GM12878 (cell line): ENCODE measurements around the gene SSC4D. TPM values are rescaled to one million over a fixed set of nuclear protein-coding genes. Genes with fewer than 3 reads are reported as not detected.

Experiments
- ATAC-seq: fragments of 200-7000 bp; cut with Tn5 transposase; 3 replicates; pipeline ENCODE4 v1.9.1; 2020; ENCODE audit warnings: mild to moderate bottlenecking, moderate library complexity
- BruUV-seq: library from RNA; stranded (reverse); fragments of 400-500 nt; replicated peaks from 2 replicates; lab custom pipeline; 2021; lab: Mats Ljungman, UMichigan
- CTCF ChIA-PET: fragments of 300-600 bp; sonication (Branson Sonifier 250); formaldehyde crosslinking; extraction: SDS; loops from one replicate; lab custom pipeline; 2021; ENCODE audit warnings: inconsistent platforms; lab: Yijun Ruan, JAX
- POLR2A ChIA-PET: fragments of 350-600 bp; formaldehyde crosslinking; extraction: SDS; loops from one replicate; lab custom pipeline; 2021; ENCODE audit warnings: inconsistent platforms; lab: Charles Lee
- RAD21 ChIA-PET: fragments of 300-600 bp; sonication (Branson Sonifier 250); formaldehyde crosslinking; loops from one replicate; lab custom pipeline; 2023; ENCODE audit warnings: antibody characterized with exemption; ENCODE audit not compliant: unreplicated experiment; lab: Charles Lee
- SMC1A ChIA-PET: fragments of 300-600 bp; sonication (Branson Sonifier 250); formaldehyde crosslinking; loops from one replicate; lab custom pipeline; 2023; ENCODE audit not compliant: unreplicated experiment, uncharacterized antibody; lab: Charles Lee
- DNase-seq: peaks from one replicate; pipeline ENCODE4 v3.0.0-alpha.2; 2011; ENCODE audit warnings: low read depth, low spot score
- FAIRE-seq: peaks from 3 replicates; lab custom pipeline; 2011; peaks lifted over from hg19 to GRCh38; lab: Jason Lieb, UNC
- H2AFZ ChIP-seq: 2 replicates; pipeline ENCODE4 v1.6.0; 2011; ENCODE audit warnings: low read depth, low read length, control low read depth; ENCODE audit not compliant: control insufficient read depth
- H3K27ac ChIP-seq: 2 replicates; pipeline ENCODE4 v1.5.1; 2011; ENCODE audit warnings: control low read depth; ENCODE audit not compliant: control insufficient read depth, insufficient read depth
- H3K27me3 ChIP-seq, 2 experiments: replicated peaks in 1 of 2; 2 replicates each; pipeline versions ENCODE4 v1.6.0 to v1.6.1; 2011; ENCODE audit warnings: low read length in 1 of 2; ENCODE audit not compliant: control insufficient read depth in 2 of 2, insufficient read depth in 2 of 2
- H3K36me3 ChIP-seq, 2 experiments: 2 replicates each; pipeline ENCODE4 v1.5.1; 2011; ENCODE audit warnings: low read length in 1 of 2; ENCODE audit not compliant: control insufficient read depth in 2 of 2, insufficient read depth in 2 of 2
- H3K4me1 ChIP-seq: 2 replicates; pipeline ENCODE4 v1.6.1; 2011; ENCODE audit warnings: mild to moderate bottlenecking, low read length, moderate library complexity, mixed read lengths; ENCODE audit not compliant: control insufficient read depth, insufficient read depth
- H3K4me2 ChIP-seq: 2 replicates; pipeline ENCODE4 v1.6.0; 2011; ENCODE audit warnings: control low read depth; ENCODE audit not compliant: control insufficient read depth, insufficient read depth
- H3K4me3 ChIP-seq: fragments of 200-600 bp; sonication (generic); 2 replicates; pipeline ENCODE4 v1.5.1; 2016
- H3K79me2 ChIP-seq: 2 replicates; pipeline ENCODE4 v1.6.0; 2011; ENCODE audit warnings: low read length; ENCODE audit not compliant: control insufficient read depth, insufficient read depth
- H3K9ac ChIP-seq: 2 replicates; pipeline ENCODE4 v1.8.0; 2011; ENCODE audit warnings: low read length, control low read depth, mixed read lengths; ENCODE audit not compliant: control insufficient read depth, insufficient read depth
- H3K9me3 ChIP-seq: replicated peaks from 3 replicates; pipeline ENCODE4 v1.5.1; 2011; ENCODE audit warnings: mild to moderate bottlenecking, low read length; ENCODE audit not compliant: control insufficient read depth, insufficient read depth
- H4K20me1 ChIP-seq: 2 replicates; pipeline ENCODE4 v1.6.0; 2011; ENCODE audit not compliant: control insufficient read depth, insufficient read depth
- BCL11A ChIP-seq: IDR thresholded peaks from 2 replicates; pipeline ENCODE4 v1.6.1; 2011; ENCODE audit warnings: low read depth, low read length
- CREB1 ChIP-seq: IDR thresholded peaks from 2 replicates; pipeline ENCODE4 v1.6.1; 2012; ENCODE audit warnings: low read depth, mild to moderate bottlenecking, inconsistent platforms
- EZH2 ChIP-seq: IDR thresholded peaks from 2 replicates; pipeline ENCODE4 v1.6.1; 2012; ENCODE audit warnings: low read depth, mild to moderate bottlenecking, control low read depth, inconsistent platforms, low read length, borderline replicate concordance; ENCODE audit not compliant: control insufficient read depth
- FOXK2 ChIP-seq: fragments of 450-650 bp; IDR thresholded peaks from 2 replicates; pipeline ENCODE4 v1.6.1; 2017; ENCODE audit warnings: mild to moderate bottlenecking, moderate library complexity
- KAT2A ChIP-seq: conservative IDR thresholded peaks from 2 replicates; pipeline ENCODE4 v1.6.1; 2011; ENCODE audit warnings: low read depth, low read length; ENCODE audit not compliant: control insufficient read depth
- NFXL1 ChIP-seq: fragments of 450-650 bp; IDR thresholded peaks from 2 replicates; pipeline ENCODE4 v1.6.1; 2017; ENCODE audit warnings: antibody characterized with exemption, mild to moderate bottlenecking, borderline replicate concordance
- NR2F1 ChIP-seq: fragments of 450-650 bp; conservative IDR thresholded peaks from 2 replicates; pipeline ENCODE4 v1.6.1; 2017; ENCODE audit warnings: mild to moderate bottlenecking
- SMAD1 ChIP-seq: fragments of 450-650 bp; IDR thresholded peaks from 2 replicates; pipeline ENCODE4 v1.6.1; 2018; ENCODE audit warnings: mild to moderate bottlenecking, low read depth; ENCODE audit not compliant: partially characterized antibody
- ZBED1 ChIP-seq: IDR thresholded peaks from 2 replicates; pipeline ENCODE4 v1.6.1; 2016; ENCODE audit warnings: borderline replicate concordance
- WGBS: methylation state at CpG from one replicate; pipeline ENCODE4 v1.1.6; 2016; ENCODE audit warnings: low lambda C conversion rate; ENCODE audit not compliant: insufficient replicate concordance, insufficient coverage; ENCODE audit errors: missing lambda C conversion rate; 5-methylcytosine and 5-hydroxymethylcytosine counted together
- in situ Hi-C: fragments of 300-500 bp; cut with MboI; formaldehyde crosslinking; loops from 9 replicates; pipeline ENCODE4 v1.14.3; 2018; ENCODE audit warnings: mixed read lengths
- intact Hi-C: fragments of 100-400 bp; cut with micrococcal nuclease; formaldehyde crosslinking; loops from one replicate; pipeline ENCODE4 v1.14.2; 2022; ENCODE audit not compliant: unreplicated experiment
- polyA plus RNA-seq, 11 experiments: library from polyadenylated mRNA; depleted of rRNA in 4 of 11; unstranded in 6 of 11; stranded (reverse) in 5 of 11; fragments of >200 nt; fragmentation: Nextera tagmentation in 4 of 11; fragmentation: Illumina TruSeq in 1 of 11; extraction: Ambion mirVana in 4 of 11; extraction: Trizol in 1 of 11; gene quantifications; 1 replicate in 1 of 11; 2 replicates in 10 of 11; pipeline versions ENCODE4 v1.2.1 to v1.2.3, GENCODE V29; 2011 to 2016; ENCODE audit warnings: inconsistent platforms in 2 of 11, missing spikeins in 2 of 11, low read depth in 1 of 11
- total RNA-seq, 4 experiments: library from RNA; depleted of rRNA in 3 of 4; stranded (reverse); fragments of >200 nt in 3 of 4; fragmentation: Illumina TruSeq in 1 of 4; extraction: Trizol in 1 of 4; gene quantifications; 2 replicates each; pipeline versions ENCODE4 v1.2.1 to v1.2.3, GENCODE V29; 2013 to 2021
- TF ChIP-seq, protein P1 (sequence below): fragments of 150-350 bp; IDR thresholded peaks from 2 replicates; pipeline ENCODE4 v1.6.1; 2014; ENCODE audit warnings: mild to moderate bottlenecking, low read depth, low read length
- TF ChIP-seq, protein P2 (sequence below): IDR thresholded peaks from 2 replicates; pipeline ENCODE4 v1.6.1; 2012; ENCODE audit warnings: low read depth, low read length, improper control_type of control experiment
- TF ChIP-seq, protein P3 (sequence below): IDR thresholded peaks from 2 replicates; pipeline ENCODE4 v1.6.1; 2012; ENCODE audit warnings: low read depth, low read length, improper control_type of control experiment
- TF ChIP-seq, protein P4 (sequence below): fragments of 450-650 bp; IDR thresholded peaks from 2 replicates; pipeline ENCODE4 v1.6.1; 2016; ENCODE audit warnings: mild to moderate bottlenecking
- TF ChIP-seq, protein P5 (sequence below): fragments of 450-650 bp; IDR thresholded peaks from 2 replicates; pipeline ENCODE4 v1.6.1; 2017; ENCODE audit warnings: antibody characterized with exemption, mild to moderate bottlenecking, moderate library complexity

Gene SSC4D
- total and polyA plus RNA-seq, 10 of the 15 experiments (the other 5 are each of a cell fraction or from before 2014, with no cell fraction given), result 0.08 to 0.79 (median 0.25) TPM; not detected in 1

DNA sequence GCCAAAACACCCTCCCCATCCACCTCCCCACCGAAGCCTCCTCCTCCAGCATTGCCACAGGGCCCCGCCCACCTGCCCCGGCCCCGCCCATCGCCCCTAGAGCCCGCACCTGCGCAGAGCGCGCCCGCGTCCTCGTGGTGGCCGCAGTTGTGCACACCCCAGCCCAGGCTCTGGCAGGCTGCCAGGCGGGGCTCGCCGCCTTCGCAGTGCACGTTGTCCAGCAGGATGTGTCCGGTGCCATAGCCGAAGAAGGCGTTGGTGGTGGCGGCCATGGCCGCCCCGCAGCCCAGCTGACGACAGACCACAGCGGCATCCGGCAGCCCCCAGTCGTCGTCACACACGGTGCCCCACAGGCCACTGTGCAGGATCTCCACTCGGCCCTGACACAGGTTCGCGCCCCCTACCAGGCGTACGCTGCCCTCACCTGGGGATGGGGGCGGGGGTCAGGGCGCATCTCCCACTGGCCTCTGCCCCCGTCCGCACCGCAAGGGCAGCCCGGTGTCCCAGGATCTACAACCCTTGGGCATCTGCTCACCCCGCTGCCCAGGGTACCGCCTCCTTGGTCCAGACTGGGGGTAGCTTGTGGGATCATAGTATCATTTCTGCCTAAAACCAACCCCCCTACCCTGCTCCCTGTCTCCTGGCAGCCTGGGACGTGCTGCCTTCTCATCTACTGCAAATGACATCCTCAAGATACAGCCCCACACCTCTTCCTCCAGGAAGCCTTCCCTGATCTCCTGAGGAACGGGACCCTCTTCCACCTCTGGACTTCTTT is 11.9 kb downstream of the SSC4D start (continued):
- TF ChIP-seq, protein P1, sequence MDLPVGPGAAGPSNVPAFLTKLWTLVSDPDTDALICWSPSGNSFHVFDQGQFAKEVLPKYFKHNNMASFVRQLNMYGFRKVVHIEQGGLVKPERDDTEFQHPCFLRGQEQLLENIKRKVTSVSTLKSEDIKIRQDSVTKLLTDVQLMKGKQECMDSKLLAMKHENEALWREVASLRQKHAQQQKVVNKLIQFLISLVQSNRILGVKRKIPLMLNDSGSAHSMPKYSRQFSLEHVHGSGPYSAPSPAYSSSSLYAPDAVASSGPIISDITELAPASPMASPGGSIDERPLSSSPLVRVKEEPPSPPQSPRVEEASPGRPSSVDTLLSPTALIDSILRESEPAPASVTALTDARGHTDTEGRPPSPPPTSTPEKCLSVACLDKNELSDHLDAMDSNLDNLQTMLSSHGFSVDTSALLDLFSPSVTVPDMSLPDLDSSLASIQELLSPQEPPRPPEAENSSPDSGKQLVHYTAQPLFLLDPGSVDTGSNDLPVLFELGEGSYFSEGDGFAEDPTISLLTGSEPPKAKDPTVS, result no peak
- TF ChIP-seq NFXL1, result no peak
- 0 out of 2 replicates have a peak, but pooled peaks have one; percentile 14 for TF ChIP-seq NR2F1

DNA sequence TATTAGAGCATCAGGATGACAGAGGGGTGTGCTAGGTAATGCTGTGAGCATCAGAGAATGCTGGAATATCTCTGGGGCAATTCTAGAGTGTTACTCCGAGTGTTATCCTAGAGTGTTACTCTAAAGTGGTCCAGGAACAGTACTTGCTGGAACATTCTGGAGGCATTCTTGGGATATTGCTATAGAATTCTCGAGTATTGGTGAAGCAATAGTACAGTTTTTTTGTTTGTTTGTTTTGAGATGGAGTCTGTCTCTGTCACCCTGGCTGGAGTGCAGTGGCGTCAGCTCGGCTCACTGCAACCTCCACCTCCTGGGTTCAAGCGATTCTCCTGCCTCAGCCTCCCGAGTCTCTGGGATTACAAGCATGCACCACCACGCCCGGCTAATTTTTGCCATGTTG is 12.6 kb downstream of the SSC4D start:
- ChIA-PET CTCF (no interaction called here), SMC1A (interaction anchor here (0.5 kb wide), 1 partner anchor 37 kb away, joined by 3 read pairs; no protein-coding TSS in a partner anchor), RAD21 (no interaction called here), POLR2A (interaction anchor here (1.8 kb wide), 1 partner anchor 39 kb away, joined by 6 read pairs; no protein-coding TSS in a partner anchor)
- no peaks in the 10 kb centered on the region for H3K79me2 ChIP-seq
- no peak overlapping the region for H3K27ac ChIP-seq
- H3K4me3 ChIP-seq, result no peak overlapping the region
- peaks cover 12% of the 10 kb centered on the region for H3K4me1 ChIP-seq
- H3K4me2 ChIP-seq, result no peak overlapping the region
- in situ Hi-C loops, result no loop called here
- no peaks in the 10 kb centered on the region for H3K36me3 ChIP-seq
- intact Hi-C loops, result no loop called here
- no peaks in the 10 kb centered on the region for H4K20me1 ChIP-seq
- H3K27me3 ChIP-seq, result no peaks in the 10 kb centered on the region; a peak in 1 of 4 replicates
- ATAC-seq (no peak), FAIRE-seq (peak; percentile 7), DNase-seq (no peak)
- BruUV-seq, result no TSS peak
- H3K9me3 ChIP-seq, result no peaks in the 10 kb centered on the region
- no peak overlapping the region for H3K9ac ChIP-seq
- WGBS, result 55% methylated on average over 8 of the region's 8 CpGs
- peak overlapping the region; percentile 75 for H2AFZ ChIP-seq
- TF ChIP-seq, protein P2, sequence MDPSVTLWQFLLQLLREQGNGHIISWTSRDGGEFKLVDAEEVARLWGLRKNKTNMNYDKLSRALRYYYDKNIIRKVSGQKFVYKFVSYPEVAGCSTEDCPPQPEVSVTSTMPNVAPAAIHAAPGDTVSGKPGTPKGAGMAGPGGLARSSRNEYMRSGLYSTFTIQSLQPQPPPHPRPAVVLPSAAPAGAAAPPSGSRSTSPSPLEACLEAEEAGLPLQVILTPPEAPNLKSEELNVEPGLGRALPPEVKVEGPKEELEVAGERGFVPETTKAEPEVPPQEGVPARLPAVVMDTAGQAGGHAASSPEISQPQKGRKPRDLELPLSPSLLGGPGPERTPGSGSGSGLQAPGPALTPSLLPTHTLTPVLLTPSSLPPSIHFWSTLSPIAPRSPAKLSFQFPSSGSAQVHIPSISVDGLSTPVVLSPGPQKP, result no peak
- TF ChIP-seq, protein P3, sequence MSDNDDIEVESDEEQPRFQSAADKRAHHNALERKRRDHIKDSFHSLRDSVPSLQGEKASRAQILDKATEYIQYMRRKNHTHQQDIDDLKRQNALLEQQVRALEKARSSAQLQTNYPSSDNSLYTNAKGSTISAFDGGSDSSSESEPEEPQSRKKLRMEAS, result no peak
- TF ChIP-seq ZBED1, result no peak
- TF ChIP-seq EZH2, result no peak
- TF ChIP-seq, protein P4, sequence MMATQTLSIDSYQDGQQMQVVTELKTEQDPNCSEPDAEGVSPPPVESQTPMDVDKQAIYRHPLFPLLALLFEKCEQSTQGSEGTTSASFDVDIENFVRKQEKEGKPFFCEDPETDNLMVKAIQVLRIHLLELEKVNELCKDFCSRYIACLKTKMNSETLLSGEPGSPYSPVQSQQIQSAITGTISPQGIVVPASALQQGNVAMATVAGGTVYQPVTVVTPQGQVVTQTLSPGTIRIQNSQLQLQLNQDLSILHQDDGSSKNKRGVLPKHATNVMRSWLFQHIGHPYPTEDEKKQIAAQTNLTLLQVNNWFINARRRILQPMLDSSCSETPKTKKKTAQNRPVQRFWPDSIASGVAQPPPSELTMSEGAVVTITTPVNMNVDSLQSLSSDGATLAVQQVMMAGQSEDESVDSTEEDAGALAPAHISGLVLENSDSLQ, result no peak
- TF ChIP-seq FOXK2, result no peak
- TF ChIP-seq CREB1, result no peak
- TF ChIP-seq, protein P5, sequence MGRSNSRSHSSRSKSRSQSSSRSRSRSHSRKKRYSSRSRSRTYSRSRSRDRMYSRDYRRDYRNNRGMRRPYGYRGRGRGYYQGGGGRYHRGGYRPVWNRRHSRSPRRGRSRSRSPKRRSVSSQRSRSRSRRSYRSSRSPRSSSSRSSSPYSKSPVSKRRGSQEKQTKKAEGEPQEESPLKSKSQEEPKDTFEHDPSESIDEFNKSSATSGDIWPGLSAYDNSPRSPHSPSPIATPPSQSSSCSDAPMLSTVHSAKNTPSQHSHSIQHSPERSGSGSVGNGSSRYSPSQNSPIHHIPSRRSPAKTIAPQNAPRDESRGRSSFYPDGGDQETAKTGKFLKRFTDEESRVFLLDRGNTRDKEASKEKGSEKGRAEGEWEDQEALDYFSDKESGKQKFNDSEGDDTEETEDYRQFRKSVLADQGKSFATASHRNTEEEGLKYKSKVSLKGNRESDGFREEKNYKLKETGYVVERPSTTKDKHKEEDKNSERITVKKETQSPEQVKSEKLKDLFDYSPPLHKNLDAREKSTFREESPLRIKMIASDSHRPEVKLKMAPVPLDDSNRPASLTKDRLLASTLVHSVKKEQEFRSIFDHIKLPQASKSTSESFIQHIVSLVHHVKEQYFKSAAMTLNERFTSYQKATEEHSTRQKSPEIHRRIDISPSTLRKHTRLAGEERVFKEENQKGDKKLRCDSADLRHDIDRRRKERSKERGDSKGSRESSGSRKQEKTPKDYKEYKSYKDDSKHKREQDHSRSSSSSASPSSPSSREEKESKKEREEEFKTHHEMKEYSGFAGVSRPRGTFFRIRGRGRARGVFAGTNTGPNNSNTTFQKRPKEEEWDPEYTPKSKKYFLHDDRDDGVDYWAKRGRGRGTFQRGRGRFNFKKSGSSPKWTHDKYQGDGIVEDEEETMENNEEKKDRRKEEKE, result no peak
- TF ChIP-seq KAT2A, result no peak
- TF ChIP-seq SMAD1, result no peak
- TF ChIP-seq BCL11A, result no peak
